SW 1271 (cell line): ENCODE results near the gene OTOP3.
"Not testable (repeated sequence)": the region's sequence is repeated elsewhere in the genome, so short reads cannot be mapped to it uniquely, and the experiment has no call there.

Experiments used
- DNase-seq, 2 experiments: peaks; one replicate each; lab custom pipeline; 2025; lab: John Stamatoyannopoulos, UW

The OTOP3 gene

DNA sequence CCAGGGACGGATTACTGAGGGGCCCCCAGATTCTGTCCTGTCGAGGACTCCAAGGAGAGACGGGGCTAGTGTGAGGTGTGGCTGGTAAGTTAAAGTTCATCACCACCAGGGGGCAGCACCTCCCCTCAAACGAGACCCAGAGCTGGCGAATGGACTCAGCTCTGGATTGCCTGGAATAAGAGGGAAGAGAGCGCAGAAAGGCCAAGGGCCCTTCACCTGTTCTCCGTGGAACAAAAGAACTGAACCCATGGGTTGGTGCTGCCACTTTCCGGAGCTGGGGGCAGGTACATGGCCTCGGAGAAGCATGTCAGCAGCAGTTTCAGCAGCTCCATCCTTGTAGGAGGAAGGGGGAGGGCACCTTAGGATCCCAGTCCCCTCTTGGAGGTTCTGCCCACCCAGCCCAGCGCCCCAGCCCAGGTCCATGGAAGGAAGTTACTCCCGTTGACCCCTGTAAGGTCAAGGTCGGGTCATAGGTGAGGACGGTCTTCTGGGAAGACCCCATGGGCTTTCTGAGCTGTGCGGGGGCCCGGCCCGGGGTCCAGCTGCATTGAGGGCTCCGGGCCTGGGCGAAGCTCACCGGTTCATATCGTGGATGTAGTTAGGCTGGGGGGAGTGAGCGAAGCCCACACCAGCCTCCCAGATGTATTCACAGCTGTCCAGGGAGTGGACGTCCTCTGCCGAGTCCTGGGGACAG, 26.1 kb downstream of the OTOP3 start:
- peak; percentile 51 to 65 for DNase-seq

DNA sequence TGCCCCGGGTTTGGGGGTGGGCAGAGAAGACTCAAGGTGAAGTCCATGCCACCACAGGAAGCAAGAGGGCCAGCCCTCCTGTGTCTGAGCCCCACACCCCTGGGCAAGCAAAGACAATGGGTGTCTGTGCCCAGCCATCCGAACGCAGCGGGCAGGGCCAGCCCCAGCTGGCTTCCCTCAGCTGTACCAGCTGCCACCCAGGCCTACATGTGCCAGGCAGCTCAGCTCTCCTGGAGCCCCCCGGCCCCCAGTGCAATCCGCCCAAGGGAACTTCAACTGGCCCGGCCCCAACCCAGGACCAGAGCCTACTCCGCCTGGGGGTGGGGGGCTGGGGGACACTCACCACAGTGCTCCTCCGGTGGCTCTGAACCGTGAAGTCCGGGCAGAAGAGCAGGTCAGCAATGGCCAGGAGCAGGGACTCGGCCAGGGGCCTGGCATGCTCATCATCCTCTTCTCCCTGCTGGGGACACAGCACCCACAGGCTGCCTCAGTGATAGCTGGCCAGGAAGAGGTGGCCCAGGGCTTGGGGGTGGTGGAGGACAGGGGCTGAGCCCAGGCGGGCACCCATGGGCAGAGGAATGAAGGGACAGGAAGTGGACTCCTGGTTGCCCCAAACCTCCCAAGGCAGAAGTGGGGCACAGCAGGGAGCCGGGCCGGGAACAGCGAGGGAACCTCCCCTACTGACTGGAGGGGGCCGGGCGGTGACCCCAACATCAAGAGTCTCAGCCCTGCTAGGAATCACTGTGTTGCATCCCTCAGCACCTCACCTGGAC, 27.1 kb downstream of the OTOP3 start:
- no peak for DNase-seq

DNA sequence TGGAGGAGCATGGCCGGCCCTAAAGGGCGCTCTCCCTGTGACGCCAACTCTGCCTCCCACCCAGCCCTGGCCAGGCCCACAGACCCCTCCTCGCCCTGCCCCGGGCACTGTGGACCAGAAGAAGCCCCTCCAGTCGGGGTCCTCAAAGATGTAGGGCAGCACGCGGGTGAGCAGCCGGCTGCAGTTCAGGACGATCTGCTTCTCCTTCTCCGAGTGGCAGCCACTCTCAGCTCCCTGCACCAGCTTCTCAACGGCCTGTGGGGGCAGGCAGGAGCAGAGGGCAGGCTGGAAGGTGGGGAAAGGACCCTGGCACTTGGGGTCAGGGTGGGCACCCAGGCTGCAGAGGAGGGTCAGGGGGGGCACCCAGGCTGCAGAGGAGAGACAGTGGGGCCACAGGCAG, 28.0 kb downstream of the OTOP3 start:
- no peak for DNase-seq

GRCh38 chr17:74964246-74964761, 28.6 kb downstream of the OTOP3 start:
- no peak for DNase-seq

DNA sequence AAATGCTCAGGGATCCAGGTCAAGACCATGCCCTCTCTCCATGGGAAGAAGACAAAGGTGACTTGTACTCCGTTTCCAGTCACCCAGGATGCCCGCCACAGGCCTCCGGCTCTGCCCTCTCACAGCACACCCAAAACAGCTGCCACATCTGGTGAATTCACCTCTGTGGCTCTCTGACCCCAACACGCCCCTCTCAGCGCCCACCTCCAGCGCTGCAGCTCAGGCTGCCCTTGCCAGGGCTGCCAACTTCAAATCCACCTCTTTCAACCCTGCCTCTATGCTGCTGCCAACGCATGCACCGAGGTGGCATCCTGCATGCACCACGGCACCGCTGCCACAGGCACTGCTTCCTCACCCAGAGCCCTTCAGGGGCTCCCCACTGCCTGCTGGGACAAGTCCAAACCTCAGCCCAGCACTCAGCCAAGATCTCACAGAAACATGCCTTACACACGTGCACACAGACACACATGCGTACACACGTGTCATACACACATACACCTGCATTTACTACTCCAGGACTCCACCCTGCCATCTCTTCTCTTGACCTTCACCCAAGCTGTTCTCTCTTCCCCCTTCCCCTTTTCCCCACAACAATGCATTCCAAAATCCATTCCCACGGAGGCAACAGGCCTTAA, 29.4 kb downstream of the OTOP3 start:
- DNase-seq: no peak

- no peak for DNase-seq
Measured at GRCh38 chr17:74968361-74968780, 32.7 kb downstream of the OTOP3 start.

- not testable (repeated sequence) for DNase-seq
Measured at GRCh38 chr17:74969501-74969900, 33.8 kb downstream of the OTOP3 start.

GRCh38 chr17:74970395-74970794, 34.7 kb downstream of the OTOP3 start:
- no peak for DNase-seq

GRCh38 chr17:74971069-74971841, 35.6 kb downstream of the OTOP3 start:
- no peak for DNase-seq

- DNase-seq: no peak
Measured at GRCh38 chr17:74971842-74972106, 36.1 kb downstream of the OTOP3 start.

GRCh38 chr17:74972107-74972972, 36.6 kb downstream of the OTOP3 start, which contains the start of gene HID1:
Gene HID1 (minus strand): TSS chr17:74972759. CDS start chr17:74972656, 103 bp downstream.
- no peak for DNase-seq

DNA sequence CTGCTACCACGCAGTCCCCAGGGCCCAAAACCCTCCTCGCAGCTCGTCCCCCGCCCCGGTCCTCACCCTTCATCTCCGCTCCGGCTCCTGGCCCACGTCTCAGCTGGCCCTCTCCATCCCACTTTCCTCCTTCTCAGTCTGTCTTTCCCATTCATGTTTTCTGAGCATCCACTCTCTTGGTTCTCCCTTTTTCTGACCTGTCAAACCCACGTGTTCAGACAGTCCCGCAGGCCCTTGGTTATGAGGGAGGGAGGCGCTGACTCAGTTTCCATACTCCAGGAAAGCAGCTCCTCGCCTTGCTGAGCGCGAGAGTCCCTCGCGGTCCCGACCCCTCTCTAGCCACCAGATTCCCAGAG, 37.3 kb downstream of the OTOP3 start:
- DNase-seq: no peak

DNA sequence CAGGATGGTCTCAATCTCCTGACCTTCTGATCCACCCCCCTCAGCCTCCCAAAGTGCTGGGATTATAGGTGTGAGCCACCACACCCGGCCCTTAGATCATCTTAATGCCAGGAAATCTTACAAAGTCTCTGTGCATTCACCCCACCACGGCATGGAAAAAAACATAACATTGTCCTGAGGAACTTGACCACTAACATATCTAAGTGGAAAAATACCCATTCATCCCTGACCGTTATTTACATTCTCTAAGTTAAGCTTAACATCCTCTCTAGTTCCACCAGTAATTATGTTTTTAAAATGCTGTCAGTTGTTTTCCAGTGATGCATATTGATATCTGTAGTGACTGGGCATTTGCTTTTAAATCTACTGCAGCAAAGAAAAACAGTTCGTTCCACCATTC, 40.2 kb downstream of the OTOP3 start:
- DNase-seq: no peak

DNA sequence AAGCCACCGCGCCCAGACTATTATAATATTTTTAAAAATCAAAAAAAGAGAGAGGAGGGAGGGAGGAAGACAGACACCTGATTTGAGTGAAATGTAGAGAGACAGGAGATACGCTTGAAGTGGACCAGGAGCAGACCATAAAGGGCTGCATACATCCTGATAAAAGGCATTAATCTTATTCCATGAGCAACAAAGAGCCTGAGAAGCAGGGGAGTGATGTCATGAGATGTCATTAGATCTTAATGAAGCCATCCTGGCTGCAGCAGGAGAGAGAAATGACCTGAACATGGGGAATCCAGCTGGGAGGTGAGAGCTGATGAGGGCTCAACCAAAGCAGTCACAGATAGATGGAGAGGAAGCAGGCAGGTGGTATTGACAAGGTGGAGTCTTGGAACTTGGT, 42.1 kb downstream of the OTOP3 start:
- DNase-seq: no peak

- no peak for DNase-seq
Measured at GRCh38 chr17:74978240-74978639, 42.5 kb downstream of the OTOP3 start.

DNA sequence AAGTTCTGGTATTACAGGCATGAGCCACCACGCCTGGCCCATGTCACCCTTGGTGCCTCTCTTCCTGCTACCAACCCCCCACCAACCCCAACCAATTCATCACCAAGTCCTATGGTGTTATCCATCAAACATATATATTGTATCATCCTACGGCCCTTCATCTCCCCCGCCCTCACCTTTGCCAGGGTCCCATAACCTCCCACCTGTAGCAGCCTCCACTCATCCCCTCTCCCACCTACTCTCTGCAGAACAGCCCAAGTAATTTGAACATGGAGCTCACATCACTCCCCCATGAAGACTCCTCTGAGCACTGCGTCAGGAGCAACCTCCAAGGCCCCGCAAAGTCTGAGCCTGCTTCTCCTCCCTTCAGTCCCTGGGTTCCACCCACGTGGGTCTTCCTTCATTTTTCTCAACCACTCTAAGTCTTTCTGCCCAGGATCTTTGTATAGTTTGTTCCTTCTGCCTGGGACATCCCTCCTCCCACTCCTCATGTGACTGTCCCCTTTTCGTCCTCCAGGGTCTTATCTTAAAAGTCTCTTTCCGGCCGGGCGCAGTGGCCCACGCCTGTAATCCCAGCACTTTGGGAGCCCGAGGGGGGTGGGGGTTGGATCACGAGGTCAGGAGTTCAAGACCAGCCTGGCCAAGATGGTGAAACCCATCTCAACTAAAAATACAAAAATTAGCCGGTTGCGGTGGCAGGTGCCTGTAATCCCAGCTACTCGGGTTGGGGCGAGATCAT, 43.9 kb downstream of the OTOP3 start:
- no peak for DNase-seq

DNA sequence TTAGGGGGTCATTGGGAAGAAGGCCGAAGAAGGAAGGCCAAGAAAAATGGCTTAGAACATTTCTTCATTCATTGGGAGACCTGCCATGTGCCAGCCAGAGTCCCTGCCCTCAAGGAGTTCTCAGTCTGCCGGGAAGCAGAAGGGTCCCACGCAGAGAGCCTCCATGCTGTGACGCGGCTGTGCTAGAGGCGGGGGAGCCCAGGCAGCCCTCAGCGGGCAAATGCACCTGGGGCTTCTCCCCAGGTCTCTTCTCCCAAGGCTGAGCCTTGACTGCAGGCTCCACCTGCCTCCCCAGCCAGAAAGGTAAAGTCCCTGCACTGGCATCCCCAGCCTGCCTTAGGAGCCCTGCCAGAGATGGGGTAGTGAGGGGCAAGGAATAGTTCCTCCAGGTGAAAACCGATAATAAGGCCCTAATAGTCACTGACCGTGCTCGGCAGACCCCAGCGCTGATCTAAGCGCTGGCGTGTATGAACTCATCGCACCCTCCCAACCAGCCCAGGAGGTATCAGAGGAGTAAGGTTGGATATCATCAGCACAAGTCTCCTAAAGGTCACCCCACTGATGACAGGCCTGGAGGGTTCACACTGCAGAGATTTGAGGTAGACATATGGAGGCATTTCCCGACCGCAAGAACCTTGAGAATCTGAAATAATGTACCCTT, 45.8 kb downstream of the OTOP3 start:
- no peak for DNase-seq

DNA sequence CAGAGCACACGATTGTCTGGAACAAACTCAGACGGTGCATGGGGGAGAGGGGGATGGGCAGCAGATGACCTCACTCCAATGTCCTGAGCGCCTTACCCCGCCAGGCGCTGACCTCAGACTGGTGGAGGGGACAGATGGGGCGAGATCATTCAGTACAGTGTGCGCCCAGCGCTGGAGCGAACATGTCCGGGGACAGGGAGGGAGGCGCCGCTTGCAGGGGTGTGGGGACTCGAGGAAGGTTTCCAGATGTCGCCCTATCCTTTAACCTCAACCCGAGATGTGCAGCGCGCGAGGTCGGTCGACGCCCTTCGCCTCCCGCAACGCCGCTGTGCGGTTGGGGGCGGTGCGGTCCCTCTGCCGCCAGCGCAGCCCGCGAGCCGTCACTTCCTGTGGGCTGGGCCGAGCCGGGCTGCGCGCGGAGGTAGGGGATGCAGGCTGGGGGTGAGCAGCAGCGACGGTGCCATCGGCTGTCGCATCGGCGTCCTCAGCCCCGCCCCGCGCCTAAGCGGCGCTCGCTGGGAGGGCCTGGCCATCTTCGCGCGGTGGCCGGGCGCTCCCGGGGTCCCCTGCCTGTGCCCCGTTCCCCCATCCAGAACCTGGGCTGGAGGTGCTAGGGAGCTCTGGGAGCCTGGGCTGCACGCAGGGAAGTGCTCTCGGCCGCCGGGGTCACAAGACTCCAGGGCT, 46.4 kb downstream of the OTOP3 start:
- peak; percentile 63 to 68 for DNase-seq

GRCh38 chr17:74982663-74983313, 47.1 kb downstream of the OTOP3 start:
- DNase-seq: peak in 1 of 2 experiments; percentile 50
